GM19238 (cell line): ENCODE measurements around the gene PLA2G4B.
A peak's percentile ranks its signal among the peaks of the same experiment; 100 is the strongest.

ENCODE experiments used
- DNase-seq: peaks from one replicate; pipeline ENCODE4 v3.0.0; 2011; ENCODE audit warnings: low spot score; ENCODE audit not compliant: insufficient read length

PLA2G4B gene

GRCh38 chr15:41885841-41886240 lies 47.2 kb downstream of the PLA2G4B start:
- no peak for DNase-seq

- DNase-seq, result no peak
Observed at GRCh38 chr15:41886741-41887140, 48.1 kb downstream of the PLA2G4B start.

GRCh38 chr15:41887161-41887560 lies 48.5 kb downstream of the PLA2G4B start:
- no peak for DNase-seq

- no peak for DNase-seq
Observed at GRCh38 chr15:41887893-41888292, 49.2 kb downstream of the PLA2G4B start.

GRCh38 chr15:41888662-41889253 lies 50.1 kb downstream of the PLA2G4B start:
- no peak for DNase-seq

- no peak for DNase-seq
Observed at GRCh38 chr15:41890050-41890690, 51.5 kb downstream of the PLA2G4B start.

- DNase-seq, result no peak
Observed at GRCh38 chr15:41891226-41891625, 52.6 kb downstream of the PLA2G4B start.

GRCh38 chr15:41891946-41892345 lies 53.3 kb downstream of the PLA2G4B start:
- no peak for DNase-seq

- DNase-seq, result no peak
Observed at GRCh38 chr15:41892621-41893421, 54.2 kb downstream of the PLA2G4B start.

GRCh38 chr15:41893422-41894250 lies 55.0 kb downstream of the PLA2G4B start, which contains the start of gene SPTBN5:
SPTBN5 (minus strand) TSS chr15:41894053; CDS start chr15:41893497, 556 bp downstream.
- no peak for DNase-seq

GRCh38 chr15:41894251-41894790 lies 55.7 kb downstream of the PLA2G4B start:
- DNase-seq, result no peak

GRCh38 chr15:41894791-41895463 lies 56.3 kb downstream of the PLA2G4B start:
- peak; percentile 89 for DNase-seq

- no peak for DNase-seq
Observed at GRCh38 chr15:41895491-41895890, 56.8 kb downstream of the PLA2G4B start.

- no peak for DNase-seq
Observed at GRCh38 chr15:41895957-41896356, 57.3 kb downstream of the PLA2G4B start.

- DNase-seq, result no peak
Observed at GRCh38 chr15:41896566-41896965, 57.9 kb downstream of the PLA2G4B start.

GRCh38 chr15:41897363-41897799 lies 58.7 kb downstream of the PLA2G4B start:
- DNase-seq, result no peak
